AG04449 (cell line): Measurements from ENCODE around the gene COQ7.

Experiments used
- CTCF ChIA-PET: fragments of 350-600 bp; formaldehyde crosslinking; extraction: SDS; loops from one replicate; lab custom pipeline; 2021; ENCODE audit warnings: antibody characterized with exemption; lab: Yijun Ruan, JAX
- POLR2A ChIA-PET: fragments of 400-600, 350-600 bp; formaldehyde crosslinking; extraction: SDS; loops from one replicate; lab custom pipeline; 2020; ENCODE audit warnings: antibody characterized with exemption, inconsistent platforms; lab: Yijun Ruan, JAX
- DNase-seq: peaks from one replicate; pipeline ENCODE4 v3.0.0-alpha.2; 2010; ENCODE audit warnings: low read depth, low spot score
- H3K4me3 ChIP-seq: 2 replicates; pipeline ENCODE4 v1.5.1; 2011; ENCODE audit warnings: low read depth, mild to moderate bottlenecking, control low read depth, low read length
- TF ChIP-seq, protein P1 (sequence below): IDR thresholded peaks from one replicate; pipeline ENCODE4 v1.5.1; 2011; ENCODE audit warnings: mild to moderate bottlenecking, moderate library complexity, low read length, control low read depth, inconsistent platforms; ENCODE audit not compliant: insufficient read depth; ENCODE audit errors: missing control alignments

COQ7 gene

DNA sequence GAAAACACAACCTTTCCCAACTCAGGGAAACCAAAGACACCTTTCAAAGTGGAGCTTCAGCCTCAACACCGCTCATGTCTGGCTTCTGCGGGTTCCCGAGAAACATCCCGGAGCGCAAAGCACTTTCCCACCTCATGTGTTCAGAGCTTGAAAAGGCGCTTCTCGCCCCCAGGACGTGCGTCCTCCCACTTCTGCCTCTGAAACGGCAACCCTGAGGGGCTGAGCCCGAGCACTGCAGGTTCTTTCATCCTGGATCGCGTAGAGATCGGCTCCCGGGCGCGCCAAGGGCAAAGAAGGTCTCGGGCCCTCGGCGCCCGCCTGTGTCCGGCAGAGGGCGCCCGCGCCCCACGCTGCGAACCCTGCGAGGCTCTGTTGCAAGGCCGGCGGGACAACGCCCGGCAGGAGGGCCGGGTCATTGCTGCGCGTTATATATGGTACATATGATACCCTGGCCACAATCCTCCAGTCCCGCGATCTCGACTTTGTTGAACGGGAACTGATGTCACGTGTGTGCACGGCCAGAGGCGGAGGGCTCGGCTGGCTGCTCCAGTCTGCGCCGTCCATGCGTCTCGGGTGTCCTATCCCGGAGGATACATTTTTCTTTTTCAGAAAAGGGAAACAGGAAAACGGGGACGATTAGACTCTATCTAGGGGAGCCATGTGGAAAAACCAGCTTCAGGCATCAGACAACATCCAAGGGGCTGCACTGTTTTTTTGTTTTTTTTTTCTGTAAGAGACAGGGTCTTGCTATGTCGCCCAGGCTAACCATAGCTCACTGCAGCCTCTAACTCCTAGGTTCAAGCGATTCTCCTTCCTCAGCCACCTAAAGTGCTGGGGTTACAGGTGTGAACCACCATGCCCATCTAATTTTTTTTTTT lies 19.1 kb downstream of the COQ7 start:
- H3K4me3 ChIP-seq: peak overlapping the region; percentile 63
- DNase-seq: peak; percentile 14
- ChIA-PET CTCF (interaction anchor here (0.6 to 9.6 kb wide), 50 partner anchors 9 to 470 kb away, joined by 3 to 161 read pairs (median 5); partner anchors contain the start of genes COQ7, ITPRIPL2 and TMC7), POLR2A (interaction anchor here (0.6 to 0.9 kb wide), 2 partner anchors 32 to 33 kb away, joined by 3 read pairs; no protein-coding TSS in a partner anchor)
- TF ChIP-seq, protein P1, sequence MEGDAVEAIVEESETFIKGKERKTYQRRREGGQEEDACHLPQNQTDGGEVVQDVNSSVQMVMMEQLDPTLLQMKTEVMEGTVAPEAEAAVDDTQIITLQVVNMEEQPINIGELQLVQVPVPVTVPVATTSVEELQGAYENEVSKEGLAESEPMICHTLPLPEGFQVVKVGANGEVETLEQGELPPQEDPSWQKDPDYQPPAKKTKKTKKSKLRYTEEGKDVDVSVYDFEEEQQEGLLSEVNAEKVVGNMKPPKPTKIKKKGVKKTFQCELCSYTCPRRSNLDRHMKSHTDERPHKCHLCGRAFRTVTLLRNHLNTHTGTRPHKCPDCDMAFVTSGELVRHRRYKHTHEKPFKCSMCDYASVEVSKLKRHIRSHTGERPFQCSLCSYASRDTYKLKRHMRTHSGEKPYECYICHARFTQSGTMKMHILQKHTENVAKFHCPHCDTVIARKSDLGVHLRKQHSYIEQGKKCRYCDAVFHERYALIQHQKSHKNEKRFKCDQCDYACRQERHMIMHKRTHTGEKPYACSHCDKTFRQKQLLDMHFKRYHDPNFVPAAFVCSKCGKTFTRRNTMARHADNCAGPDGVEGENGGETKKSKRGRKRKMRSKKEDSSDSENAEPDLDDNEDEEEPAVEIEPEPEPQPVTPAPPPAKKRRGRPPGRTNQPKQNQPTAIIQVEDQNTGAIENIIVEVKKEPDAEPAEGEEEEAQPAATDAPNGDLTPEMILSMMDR: peak; percentile 98

GRCh38 chr16:19088341-19088916 lies 21.0 kb downstream of the COQ7 start:
- CTCF ChIA-PET: interaction anchor here (5.6 to 9.6 kb wide), 3 partner anchors 93 to 414 kb away, joined by 88 to 161 read pairs (median 102); no protein-coding TSS in a partner anchor

DNA sequence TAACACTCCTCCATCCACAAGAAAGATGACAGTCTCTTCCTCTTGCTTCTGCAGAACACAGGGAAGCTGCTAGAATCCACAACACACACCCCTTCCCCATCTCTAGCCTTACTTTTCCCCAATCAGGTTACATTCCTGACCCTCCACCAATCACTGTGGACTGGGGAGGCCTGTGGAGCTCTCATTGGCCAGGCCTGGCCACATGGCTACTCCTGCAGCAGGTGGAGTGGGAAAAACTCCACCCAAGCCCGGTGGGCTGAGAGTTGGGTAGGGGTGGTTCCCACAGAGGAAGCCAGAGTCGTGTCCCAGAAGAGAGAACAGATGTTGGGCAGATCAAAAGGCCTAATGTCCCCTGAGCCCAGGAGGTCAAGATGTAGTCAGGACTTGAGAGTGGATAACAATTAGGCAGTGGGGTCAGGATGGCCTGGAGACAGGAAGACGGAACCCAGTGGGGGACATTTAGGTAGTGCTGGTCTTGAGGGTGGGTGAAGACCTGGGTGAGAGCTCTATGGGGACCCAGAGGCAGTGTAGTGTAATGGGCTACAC lies 22.1 kb downstream of the COQ7 start:
- no peak for DNase-seq
- CTCF ChIA-PET: interaction anchor here (1.1 to 9.6 kb wide), 3 partner anchors 92 to 470 kb away, joined by 5 to 161 read pairs (median 88); no protein-coding TSS in a partner anchor
- POLR2A ChIA-PET: no interaction called here
- no peak overlapping the region for H3K4me3 ChIP-seq
- TF ChIP-seq, protein P1: no peak

More at GRCh38 chr16:19088341-19088916, 21.0 kb downstream of the COQ7 start:
- DNase-seq: no peak
- POLR2A ChIA-PET: no interaction called here
- no peak overlapping the region for H3K4me3 ChIP-seq
- TF ChIP-seq, protein P1: no peak

- TF ChIP-seq, protein P1: no peak
- H3K4me3 ChIP-seq: no peak overlapping the region
- DNase-seq: no peak
- ChIA-PET POLR2A (no interaction called here), CTCF (no interaction called here)
Observed at GRCh38 chr16:19090916-19091315, 23.5 kb downstream of the COQ7 start.

- no peak for DNase-seq
- TF ChIP-seq, protein P1: no peak
- CTCF ChIA-PET: interaction anchor here (1.0 to 1.5 kb wide), 3 partner anchors 13 to 87 kb away, joined by 3 to 4 read pairs (median 3); no protein-coding TSS in a partner anchor
- H3K4me3 ChIP-seq: no peak overlapping the region
- POLR2A ChIA-PET: no interaction called here
Observed at GRCh38 chr16:19092653-19093410, 25.4 kb downstream of the COQ7 start.
